Activated CD8-positive, alpha-beta memory T cell treated with anti-CD3 and anti-CD28 coated beads, Interleukin-2, amount 50 U/mL, for 1 hour (primary cell): ENCODE results near the gene SMS.

Source experiments
- DNase-seq: peaks from one replicate; pipeline ENCODE4 v3.0.0-alpha.2; 2020; ENCODE audit errors: extremely low read depth

SMS gene

GRCh38 chrX:21978346-21978745 lies 37.8 kb downstream of the SMS start:
- no peak for DNase-seq

GRCh38 chrX:21982311-21982710 lies 41.8 kb downstream of the SMS start:
- no peak for DNase-seq

GRCh38 chrX:21985332-21985777 lies 44.8 kb downstream of the SMS start:
- peak; percentile 22 for DNase-seq

- DNase-seq, result no peak
Measured at GRCh38 chrX:21986596-21986995, 46.1 kb downstream of the SMS start.

- DNase-seq, result no peak
Measured at GRCh38 chrX:21989384-21989783, 48.9 kb downstream of the SMS start.

GRCh38 chrX:21990832-21991231 lies 50.3 kb downstream of the SMS start:
- no peak for DNase-seq

- DNase-seq, result no peak
Measured at GRCh38 chrX:21991504-21991903, 51.0 kb downstream of the SMS start.

GRCh38 chrX:21993265-21993664 lies 52.8 kb downstream of the SMS start:
- no peak for DNase-seq

GRCh38 chrX:21996872-21997455 lies 56.5 kb downstream of the SMS start:
- no peak for DNase-seq

GRCh38 chrX:21998037-21998436 lies 57.5 kb downstream of the SMS start:
- DNase-seq, result no peak

GRCh38 chrX:22004866-22005265 lies 64.4 kb downstream of the SMS start:
- no peak for DNase-seq

- no peak for DNase-seq
Measured at GRCh38 chrX:22012051-22012450, 71.5 kb downstream of the SMS start.

- DNase-seq, result no peak
Measured at GRCh38 chrX:22012931-22013330, 72.4 kb downstream of the SMS start.

GRCh38 chrX:22015139-22015750 lies 74.7 kb downstream of the SMS start:
- DNase-seq, result no peak

GRCh38 chrX:22021751-22022324 lies 81.3 kb downstream of the SMS start:
- no peak for DNase-seq

- DNase-seq, result no peak
Measured at GRCh38 chrX:22024577-22024976, 84.1 kb downstream of the SMS start.

GRCh38 chrX:22025751-22026150 lies 85.2 kb downstream of the SMS start:
- no peak for DNase-seq

GRCh38 chrX:22026731-22027130 lies 86.2 kb downstream of the SMS start:
- no peak for DNase-seq

GRCh38 chrX:22032084-22032483 lies 91.6 kb downstream of the SMS start, which contains the start of gene PHEX:
TSS of gene PHEX (plus strand) at chrX:22032325. CDS start at chrX:22033006, 681 bp downstream.
- no peak for DNase-seq

- DNase-seq, result no peak
Measured at GRCh38 chrX:22032506-22032905, 92.0 kb downstream of the SMS start.

- no peak for DNase-seq
Measured at GRCh38 chrX:22033818-22034217, 93.3 kb downstream of the SMS start.

GRCh38 chrX:22035236-22035635 lies 94.7 kb downstream of the SMS start:
- DNase-seq, result no peak

GRCh38 chrX:22037225-22037624 lies 96.7 kb downstream of the SMS start:
- DNase-seq, result no peak
